Kidney (tissue), 14 donors: Measurements from ENCODE around the gene CYB5R4. TPM values are rescaled to one million over a fixed set of nuclear protein-coding genes. Genes with fewer than 3 reads are reported as not detected.

Experiments
- DNase-seq, 5 donors: peaks; one replicate each; pipeline ENCODE4 v3.0.0-alpha.2; 2013 to 2020
- FAIRE-seq: peaks from 2 replicates; lab custom pipeline; 2012; peaks lifted over from hg19 to GRCh38; lab: Jason Lieb, UNC
- H3K27ac ChIP-seq, 2 donors: one replicate each; pipeline ENCODE4 v1.7.0; 2013; ENCODE audit warnings: low read depth in 2 of 2, low read length in 2 of 2, inconsistent platforms in 1 of 2
- H3K27me3 ChIP-seq: one replicate; pipeline ENCODE4 v1.7.1; 2013; ENCODE audit warnings: low read length, inconsistent platforms; ENCODE audit not compliant: control insufficient read depth, insufficient read depth
- H3K36me3 ChIP-seq, 3 donors: one replicate each; pipeline versions ENCODE4 v1.7.0 to v1.7.1; 2013; ENCODE audit warnings: low read length in 3 of 3, control low read depth in 1 of 3, inconsistent platforms in 1 of 3; ENCODE audit not compliant: insufficient read depth in 3 of 3, control insufficient read depth in 2 of 3
- H3K4me1 ChIP-seq, 3 donors: one replicate each; pipeline versions ENCODE4 v1.7.0 to v1.7.1; 2013; ENCODE audit warnings: low read length in 3 of 3, inconsistent platforms in 1 of 3, low read depth in 1 of 3; ENCODE audit not compliant: control insufficient read depth in 2 of 3, insufficient read depth in 2 of 3
- H3K4me3 ChIP-seq, 3 donors: one replicate each; pipeline versions ENCODE4 v1.7.0 to v1.8.1; 2013; ENCODE audit warnings: low read length in 3 of 3, control low read depth in 1 of 3, inconsistent platforms in 1 of 3
- H3K9ac ChIP-seq, 3 donors: one replicate each; pipeline versions ENCODE4 v1.7.0 to v1.7.1; 2013; ENCODE audit warnings: low read length in 3 of 3, control low read depth in 1 of 3, inconsistent platforms in 1 of 3
- H3K9me3 ChIP-seq, 3 donors: one replicate each; pipeline versions ENCODE4 v1.7.0 to v1.7.1; 2013; ENCODE audit warnings: low read length in 3 of 3, control low read depth in 1 of 3, inconsistent platforms in 1 of 3; ENCODE audit not compliant: control insufficient read depth in 2 of 3, insufficient read depth in 1 of 3
- intact Hi-C: fragments of 100-400 bp; cut with DNase I; formaldehyde crosslinking; loops from one replicate; pipeline ENCODE4 v1.11.1; 2022
- polyA plus RNA-seq: library from polyadenylated mRNA; stranded (reverse); fragments of 350-450 nt; fragmentation: Illumina TruSeq; extraction: RNeasy Lipid Tissue Mini Kit (QIAGEN cat#74804); gene quantifications from one replicate; pipeline ENCODE4 v1.2.3, GENCODE V29; 2014; ENCODE audit warnings: low read depth, low replicate concordance; ENCODE audit not compliant: insufficient read depth
- total RNA-seq: library from RNA; stranded (reverse); fragmentation: NEBNext Ultra II Directional; extraction: Animal tissue kit (Norgen Biotek cat#: 25700); gene quantifications from one replicate; pipeline ENCODE4 v1.2.1, GENCODE V29; 2021
- TF ChIP-seq, protein P1 (sequence below): IDR thresholded peaks from 3 replicates; pipeline ENCODE4 v1.5.1; 2012; ENCODE audit warnings: mild to moderate bottlenecking, moderate library complexity, borderline replicate concordance; ENCODE audit not compliant: insufficient read depth; ENCODE audit errors: extremely low read depth
- donor health status: control.
- donor health status: control.
- donor health status: control.
- donor health status: control.
- donor health status: control.
- donor health status: DM: yes; HTN: yes; CAD: no.
- donor health status: Normal renal cell carcinoma (clear cell type).

CYB5R4 gene
- total and polyA plus RNA-seq, 2 donors from 2014 or later, result 8.0 to 18.7 TPM

GRCh38 chr6:83872386-83873118 is 13.1 kb downstream of the CYB5R4 start:
- FAIRE-seq (no peak), DNase-seq (no peak)
- Histone ChIP-seq H3K27me3 (no peaks in the 10 kb centered on the region), H3K4me3 (no peak overlapping the region), H3K27ac (no peak overlapping the region), H3K9me3 (peaks cover 0 to 2% (median 0%) of the 10 kb centered on the region in 3 donors), H3K9ac (no peak overlapping the region), H3K4me1 (no peaks in the 10 kb centered on the region), H3K36me3 (peaks cover 0 to 1% (median 0%) of the 10 kb centered on the region in 3 donors)
- TF ChIP-seq, protein P1, sequence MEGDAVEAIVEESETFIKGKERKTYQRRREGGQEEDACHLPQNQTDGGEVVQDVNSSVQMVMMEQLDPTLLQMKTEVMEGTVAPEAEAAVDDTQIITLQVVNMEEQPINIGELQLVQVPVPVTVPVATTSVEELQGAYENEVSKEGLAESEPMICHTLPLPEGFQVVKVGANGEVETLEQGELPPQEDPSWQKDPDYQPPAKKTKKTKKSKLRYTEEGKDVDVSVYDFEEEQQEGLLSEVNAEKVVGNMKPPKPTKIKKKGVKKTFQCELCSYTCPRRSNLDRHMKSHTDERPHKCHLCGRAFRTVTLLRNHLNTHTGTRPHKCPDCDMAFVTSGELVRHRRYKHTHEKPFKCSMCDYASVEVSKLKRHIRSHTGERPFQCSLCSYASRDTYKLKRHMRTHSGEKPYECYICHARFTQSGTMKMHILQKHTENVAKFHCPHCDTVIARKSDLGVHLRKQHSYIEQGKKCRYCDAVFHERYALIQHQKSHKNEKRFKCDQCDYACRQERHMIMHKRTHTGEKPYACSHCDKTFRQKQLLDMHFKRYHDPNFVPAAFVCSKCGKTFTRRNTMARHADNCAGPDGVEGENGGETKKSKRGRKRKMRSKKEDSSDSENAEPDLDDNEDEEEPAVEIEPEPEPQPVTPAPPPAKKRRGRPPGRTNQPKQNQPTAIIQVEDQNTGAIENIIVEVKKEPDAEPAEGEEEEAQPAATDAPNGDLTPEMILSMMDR, result no peak
- intact Hi-C loops, result no loop called here

DNA sequence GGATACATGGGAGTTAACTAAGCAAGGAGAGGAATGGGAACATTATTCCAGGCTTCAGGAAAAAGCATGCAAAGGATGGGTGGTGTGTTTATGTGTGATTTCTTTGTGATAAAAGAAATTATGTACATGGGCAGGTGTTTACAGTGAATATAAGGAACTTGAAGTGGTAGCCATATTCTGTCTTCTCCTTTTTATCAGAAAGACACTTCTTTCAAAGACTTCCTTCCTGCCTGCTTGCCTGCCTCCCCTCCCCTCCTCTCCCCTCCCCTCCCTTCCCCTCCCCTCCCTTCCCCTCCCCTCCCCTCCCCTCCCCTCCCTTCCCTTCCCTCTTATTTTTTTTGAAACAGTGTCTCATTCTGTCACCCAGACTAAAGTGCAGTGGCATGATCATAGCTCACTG is 14.4 kb downstream of the CYB5R4 start:
- FAIRE-seq (no peak), DNase-seq (no peak)
- Histone ChIP-seq H3K4me3 (no peak overlapping the region), H3K9me3 (no peaks in the 10 kb centered on the region), H3K27ac (no peak overlapping the region), H3K27me3 (no peaks in the 10 kb centered on the region), H3K4me1 (no peaks in the 10 kb centered on the region), H3K36me3 (no peaks in the 10 kb centered on the region), H3K9ac (no peak overlapping the region)
- TF ChIP-seq, protein P1, result no peak
- intact Hi-C loops, result no loop called here

DNA sequence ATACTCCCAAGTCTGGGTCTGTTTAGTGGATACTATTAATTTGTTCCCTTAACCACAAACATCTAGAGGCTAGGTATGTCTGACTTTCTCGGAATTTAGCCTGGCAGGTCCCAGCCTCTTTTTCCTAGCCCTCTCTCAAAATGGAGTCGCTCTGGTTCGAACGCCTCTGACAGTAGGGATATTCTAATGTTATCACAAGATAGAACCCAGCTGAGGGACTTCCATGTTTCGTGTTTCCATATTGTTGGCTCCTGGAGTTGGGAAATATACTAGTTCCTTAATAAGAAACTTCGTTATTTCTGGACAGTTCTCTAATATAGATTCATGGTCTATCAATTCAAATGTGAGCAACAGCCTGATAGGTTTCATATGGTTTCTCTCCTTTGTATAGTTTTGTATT is 16.4 kb downstream of the CYB5R4 start:
- no peaks in the 10 kb centered on the region for H3K4me1 ChIP-seq
- H3K9ac ChIP-seq, result no peak overlapping the region
- H3K27me3 ChIP-seq, result no peaks in the 10 kb centered on the region
- DNase-seq (no peak), FAIRE-seq (no peak)
- no peak overlapping the region for H3K4me3 ChIP-seq
- no peak overlapping the region for H3K27ac ChIP-seq
- no peaks in the 10 kb centered on the region for H3K36me3 ChIP-seq
- no peaks in the 10 kb centered on the region for H3K9me3 ChIP-seq
- TF ChIP-seq, protein P1, result no peak
- intact Hi-C loops, result no loop called here
